ENCODE results near the gene UBE2E3.

Gene UBE2E3

GRCh38 chr2:180979749-180980105 is 678 bp upstream of the UBE2E3 start:
- DNase-seq: no peak

- peak; percentile 14 for DNase-seq
These were observed 822 bp downstream of the UBE2E3 start for GRCh38 chr2:180980943-180981911.

- peak; percentile 52 for DNase-seq
These were observed 3.2 kb downstream of the UBE2E3 start for GRCh38 chr2:180983468-180984242.

- DNase-seq: no peak
These were observed 5.5 kb downstream of the UBE2E3 start for GRCh38 chr2:180985771-180986395.

GRCh38 chr2:180987146-180987545 is 6.7 kb downstream of the UBE2E3 start:
- DNase-seq: no peak

- DNase-seq: no peak
These were observed 9.9 kb downstream of the UBE2E3 start for GRCh38 chr2:180990337-180990736.

GRCh38 chr2:180990794-180991193 is 10.4 kb downstream of the UBE2E3 start:
- DNase-seq: no peak

- DNase-seq: no peak
These were observed 11.0 kb downstream of the UBE2E3 start for GRCh38 chr2:180991361-180991760.

- DNase-seq: no peak
These were observed 11.4 kb downstream of the UBE2E3 start for GRCh38 chr2:180991820-180992219.

GRCh38 chr2:180992994-180993393 is 12.6 kb downstream of the UBE2E3 start:
- DNase-seq: no peak

GRCh38 chr2:180999274-180999964 is 19.0 kb downstream of the UBE2E3 start:
- no peak for DNase-seq

- no peak for DNase-seq
These were observed 24.4 kb downstream of the UBE2E3 start for GRCh38 chr2:181004647-181005325.

- no peak for DNase-seq
These were observed 24.9 kb downstream of the UBE2E3 start for GRCh38 chr2:181005326-181005655.

- no peak for DNase-seq
These were observed 25.4 kb downstream of the UBE2E3 start for GRCh38 chr2:181005809-181006208.

GRCh38 chr2:181007086-181007837 is 26.9 kb downstream of the UBE2E3 start:
- no peak for DNase-seq

- DNase-seq: no peak
These were observed 28.0 kb downstream of the UBE2E3 start for GRCh38 chr2:181008407-181008806.

GRCh38 chr2:181021199-181021789 is 40.9 kb downstream of the UBE2E3 start:
- no peak for DNase-seq

- no peak for DNase-seq
These were observed 42.2 kb downstream of the UBE2E3 start for GRCh38 chr2:181022652-181023051.

- no peak for DNase-seq
These were observed 44.6 kb downstream of the UBE2E3 start for GRCh38 chr2:181025004-181025403.

- DNase-seq: no peak
These were observed 56.0 kb downstream of the UBE2E3 start for GRCh38 chr2:181036445-181036844.

Measured in CD4-positive, alpha-beta T cell treated with Interleukin-12 subunit alpha and Interleukin-12 subunit beta, for 1 hour (primary cell).